ENCODE data around the gene CAMK2A. TPM values are rescaled to one million over a fixed set of nuclear protein-coding genes. Genes with fewer than 3 reads are reported as not detected.

Gene CAMK2A
- total RNA-seq, 2 donors from 2014 or later: 0.05 to 0.61 TPM

- intact Hi-C loops (cut with DNase I): no loop called here
Measured at GRCh38 chr5:150257424-150257823, 32.1 kb downstream of the CAMK2A start.

GRCh38 chr5:150256410-150257064 lies 33.0 kb downstream of the CAMK2A start:
- Histone ChIP-seq H3K9ac (ENCODE audit: low read depth in 2 of 2, low read length in 2 of 2) (no peak overlapping the region), H3K27ac (no peak overlapping the region), H3K4me3 (no peak overlapping the region), H3K36me3 (no peaks in the 10 kb centered on the region), H3K27me3 (no peaks in the 10 kb centered on the region), H3K4me1 (no peaks in the 10 kb centered on the region), H3K9me3 (no peaks in the 10 kb centered on the region)
- TF ChIP-seq CTCF (IDR thresholded peaks at IDR 0.05): no peak
- intact Hi-C loops (cut with DNase I): no loop called here
- DNase-seq: no peak

More at GRCh38 chr5:150257424-150257823, 32.1 kb downstream of the CAMK2A start:
- Histone ChIP-seq H3K4me1 (no peaks in the 10 kb centered on the region), H3K9me3 (no peaks in the 10 kb centered on the region), H3K27me3 (no peaks in the 10 kb centered on the region), H3K9ac (ENCODE audit: low read depth in 2 of 2, low read length in 2 of 2) (no peak overlapping the region), H3K4me3 (no peak overlapping the region), H3K27ac (no peak overlapping the region), H3K36me3 (no peaks in the 10 kb centered on the region)
- TF ChIP-seq CTCF (IDR thresholded peaks at IDR 0.05): no peak
- DNase-seq: no peak

GRCh38 chr5:150255659-150256409 lies 33.7 kb downstream of the CAMK2A start:
- H3K36me3 ChIP-seq: no peaks in the 10 kb centered on the region
- intact Hi-C loops (cut with DNase I): no loop called here
- DNase-seq: no peak
- no peaks in the 10 kb centered on the region for H3K4me1 ChIP-seq
- no peak overlapping the region for H3K9ac ChIP-seq (ENCODE audit: low read depth in 2 of 2, low read length in 2 of 2)
- no peaks in the 10 kb centered on the region for H3K9me3 ChIP-seq
- H3K27me3 ChIP-seq: no peaks in the 10 kb centered on the region
- TF ChIP-seq CTCF (IDR thresholded peaks at IDR 0.05): no peak
- no peak overlapping the region for H3K27ac ChIP-seq
- no peak overlapping the region for H3K4me3 ChIP-seq

GRCh38 chr5:150254774-150255173 lies 34.8 kb downstream of the CAMK2A start:
- TF ChIP-seq CTCF (IDR thresholded peaks at IDR 0.05): no peak
- Histone ChIP-seq H3K27me3 (no peaks in the 10 kb centered on the region), H3K4me1 (no peaks in the 10 kb centered on the region), H3K27ac (no peak overlapping the region), H3K9ac (ENCODE audit: low read depth in 2 of 2, low read length in 2 of 2) (no peak overlapping the region), H3K9me3 (no peaks in the 10 kb centered on the region), H3K36me3 (no peaks in the 10 kb centered on the region), H3K4me3 (no peak overlapping the region)
- intact Hi-C loops (cut with DNase I): no loop called here
- DNase-seq: no peak

GRCh38 chr5:150254363-150254762 lies 35.2 kb downstream of the CAMK2A start:
- Histone ChIP-seq H3K9ac (ENCODE audit: low read depth in 2 of 2, low read length in 2 of 2) (no peak overlapping the region), H3K27me3 (no peaks in the 10 kb centered on the region), H3K9me3 (no peaks in the 10 kb centered on the region), H3K36me3 (no peaks in the 10 kb centered on the region), H3K4me1 (no peaks in the 10 kb centered on the region), H3K27ac (no peak overlapping the region), H3K4me3 (no peak overlapping the region)
- intact Hi-C loops (cut with DNase I): no loop called here
- DNase-seq: no peak
- TF ChIP-seq CTCF (IDR thresholded peaks at IDR 0.05): no peak

Data from colonic mucosa (tissue), 4 donors.